Psoas muscle (tissue), 8 donors: ENCODE measurements around the gene MUC5B. TPM values are rescaled to one million over a fixed set of nuclear protein-coding genes. Genes with fewer than 3 reads are reported as not detected.

Experiments
- ATAC-seq, 4 donors: fragments of 200-7000 bp; cut with Tn5 transposase; one replicate each; pipeline ENCODE4 v1.9.1; 2020; ENCODE audit warnings: moderate library complexity in 3 of 4, mild to moderate bottlenecking in 2 of 4
- DNase-seq, 2 donors: peaks; one replicate each; pipeline ENCODE4 v3.0.0-alpha.2; 2020
- H3K27ac ChIP-seq: fragments of 200-600 bp; one replicate; pipeline ENCODE4 v1.8.0; 2022
- H3K27me3 ChIP-seq, 3 donors: fragments of 200-600 bp in 1 of 3; one replicate each; pipeline versions ENCODE4 v1.6.1 to v1.8.0; 2013 to 2022; ENCODE audit warnings: low read length in 2 of 3, mild to moderate bottlenecking in 2 of 3, moderate library complexity in 1 of 3; ENCODE audit not compliant: insufficient read depth in 3 of 3
- H3K36me3 ChIP-seq, 2 donors: fragments of 200-600 bp in 1 of 2; one replicate each; pipeline versions ENCODE4 v1.6.1 to v1.8.0; 2013 to 2022; ENCODE audit warnings: low read depth in 1 of 2, mild to moderate bottlenecking in 1 of 2, moderate library complexity in 1 of 2; ENCODE audit not compliant: insufficient read depth in 1 of 2
- H3K4me1 ChIP-seq: fragments of 200-600 bp; one replicate; pipeline ENCODE4 v1.8.0; 2022
- H3K4me3 ChIP-seq: fragments of 200-600 bp; one replicate; pipeline ENCODE4 v1.8.0; 2022; ENCODE audit warnings: mild to moderate bottlenecking
- H3K9me3 ChIP-seq: fragments of 200-600 bp; one replicate; pipeline ENCODE4 v1.8.0; 2022
- WGBS, 3 donors: extraction: QIAGEN DNeasy Blood & Tissue Kit; methylation state at CpG; one replicate each; pipeline versions ENCODE4 v1.1.6 to v1.1.7; 2013; 5-methylcytosine and 5-hydroxymethylcytosine counted together
- intact Hi-C, 2 donors: fragments of 100-400 bp; cut with DNase I; formaldehyde crosslinking; loops; one replicate each; pipeline versions ENCODE4 v1.11.0 to v1.14.2; 2022
- polyA plus RNA-seq, 3 donors: library from polyadenylated mRNA; stranded (reverse); fragments of 200-250 nt; gene quantifications; one replicate each; pipeline ENCODE4 v1.2.3, GENCODE V29; 2013
- total RNA-seq, 4 donors: library from RNA; stranded (reverse); fragmentation: NEBNext Ultra II Directional in 2 of 4; extraction: Animal tissue kit (Norgen Biotek cat#: 25700) in 2 of 4; gene quantifications; one replicate each; pipeline versions ENCODE4 v1.2.1 to v1.2.4, GENCODE V29; 2021 to 2023
- TF ChIP-seq, protein P1 (sequence below): fragments of 200-600 bp; IDR thresholded peaks from one replicate; pipeline ENCODE4 v1.8.0; 2022; ENCODE audit warnings: antibody characterized with exemption
- donor health status: healthy with polysubstance abuse.
- donor health status: DM: no; HTN: no; CAD: no; lungs with moderate emphysema.
- donor health status: Bipolar disorder and iron deficiency.
- donor health status: healthy.
- donor health status: DM: yes; HTN: yes; CAD: no.
- donor health status: DM: no; HTN: no; CAD: no.
- donor health status: DM: no; HTN: no; CAD: no.
- donor health status: DM: yes; HTN: yes; CAD: no.

MUC5B gene
- total and polyA plus RNA-seq, 7 donors: under 0.01 to 0.41 (median 0.11) TPM; not detected in 3

DNA sequence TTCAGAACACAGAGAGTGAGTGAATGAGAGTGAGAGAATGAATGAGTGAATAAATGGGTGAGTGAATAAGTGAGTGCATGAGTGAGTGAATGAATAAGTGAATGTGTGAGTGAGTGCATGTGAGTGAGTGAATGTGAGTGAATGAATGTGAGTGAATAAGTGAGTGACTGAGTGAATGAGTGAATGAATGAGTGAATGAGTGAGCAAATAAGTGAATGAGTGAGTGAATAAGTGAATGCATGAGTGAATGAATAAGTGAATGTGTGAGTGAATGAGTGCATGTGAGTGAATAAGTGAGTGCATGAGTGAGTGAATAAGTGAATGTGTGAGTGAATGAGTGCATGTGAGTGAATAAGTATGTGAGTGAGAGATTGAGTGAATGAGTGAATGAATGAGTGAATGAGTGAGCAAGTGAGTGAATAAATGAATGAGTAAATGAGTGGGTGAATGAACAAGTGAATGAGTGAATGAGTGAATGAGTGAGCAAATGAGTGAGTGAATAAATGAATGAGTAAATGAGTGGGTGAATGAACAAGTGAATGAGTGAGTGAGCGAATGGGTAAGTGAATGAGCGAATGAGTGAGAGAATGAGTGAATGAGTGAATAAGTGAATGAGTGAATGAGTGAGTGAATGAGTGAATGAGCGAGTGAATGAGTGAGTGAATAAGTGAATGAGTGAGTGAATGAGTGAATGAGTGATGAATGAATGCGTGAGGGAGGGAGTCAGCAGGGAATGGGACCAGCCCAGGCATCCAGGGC lies 21.3 kb upstream of the MUC5B start:
- ATAC-seq (no peak), DNase-seq (no peak)
- Histone ChIP-seq H3K27ac (no peak overlapping the region), H3K4me3 (no peak overlapping the region), H3K36me3 (no peaks in the 10 kb centered on the region), H3K9me3 (no peaks in the 10 kb centered on the region), H3K27me3 (peaks cover 0 to 60% (median 5%) of the 10 kb centered on the region in 3 donors), H3K4me1 (no peaks in the 10 kb centered on the region)
- intact Hi-C loops: loop anchor here (5.0 to 10.0 kb wide), 4 partner anchors 183 to 376 kb away; partner anchors contain the start of genes BRSK2 (in 1 of the 2) and DUSP8 (in 1 of the 2)
- TF ChIP-seq, protein P1, sequence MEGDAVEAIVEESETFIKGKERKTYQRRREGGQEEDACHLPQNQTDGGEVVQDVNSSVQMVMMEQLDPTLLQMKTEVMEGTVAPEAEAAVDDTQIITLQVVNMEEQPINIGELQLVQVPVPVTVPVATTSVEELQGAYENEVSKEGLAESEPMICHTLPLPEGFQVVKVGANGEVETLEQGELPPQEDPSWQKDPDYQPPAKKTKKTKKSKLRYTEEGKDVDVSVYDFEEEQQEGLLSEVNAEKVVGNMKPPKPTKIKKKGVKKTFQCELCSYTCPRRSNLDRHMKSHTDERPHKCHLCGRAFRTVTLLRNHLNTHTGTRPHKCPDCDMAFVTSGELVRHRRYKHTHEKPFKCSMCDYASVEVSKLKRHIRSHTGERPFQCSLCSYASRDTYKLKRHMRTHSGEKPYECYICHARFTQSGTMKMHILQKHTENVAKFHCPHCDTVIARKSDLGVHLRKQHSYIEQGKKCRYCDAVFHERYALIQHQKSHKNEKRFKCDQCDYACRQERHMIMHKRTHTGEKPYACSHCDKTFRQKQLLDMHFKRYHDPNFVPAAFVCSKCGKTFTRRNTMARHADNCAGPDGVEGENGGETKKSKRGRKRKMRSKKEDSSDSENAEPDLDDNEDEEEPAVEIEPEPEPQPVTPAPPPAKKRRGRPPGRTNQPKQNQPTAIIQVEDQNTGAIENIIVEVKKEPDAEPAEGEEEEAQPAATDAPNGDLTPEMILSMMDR: no peak
- 83 to 95% (median 88%) methylated on average over 4 of the region's 4 CpGs for WGBS, 3 donors

DNA sequence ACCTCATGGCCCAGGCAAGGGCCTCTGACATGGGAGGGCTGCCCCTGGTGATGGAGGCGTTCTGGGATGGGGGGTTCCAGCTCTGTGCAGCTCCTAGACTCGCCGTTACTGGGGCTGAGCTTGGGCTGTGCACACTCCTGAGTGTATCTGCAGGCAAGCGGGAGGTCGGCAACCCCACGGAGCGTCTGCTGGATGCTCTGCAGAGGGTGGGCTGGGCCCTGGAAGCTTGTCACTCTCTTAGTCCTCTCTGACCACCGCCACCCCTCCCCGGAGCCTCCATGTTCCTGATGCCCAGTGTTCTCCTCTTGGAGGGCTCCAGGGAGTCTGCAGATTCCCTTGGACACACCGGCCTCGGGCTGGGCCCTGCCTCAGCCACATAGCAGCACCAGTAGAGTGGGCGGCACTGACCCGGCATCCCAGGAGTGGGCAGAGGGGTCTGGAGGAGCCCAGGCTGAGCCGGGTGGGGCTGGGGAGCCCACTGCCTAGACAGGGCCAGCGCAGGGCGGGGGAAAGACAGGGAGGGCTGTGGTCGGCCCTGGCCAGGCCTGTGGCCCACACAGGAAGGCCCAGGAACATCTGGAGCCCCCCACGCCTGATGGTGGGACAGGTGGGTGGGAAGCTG lies 20.6 kb upstream of the MUC5B start:
- H3K27me3 ChIP-seq: peaks cover 0 to 53% (median 5%) of the 10 kb centered on the region in 3 donors
- ATAC-seq (peak; percentile 12 to 63 (median 42)), DNase-seq (peak; percentile 13 to 52)
- H3K27ac ChIP-seq: no peak overlapping the region
- WGBS, 3 donors: 36 to 42% (median 37%) methylated on average over 17 to 18 of the region's 18 CpGs
- H3K9me3 ChIP-seq: no peaks in the 10 kb centered on the region
- H3K4me3 ChIP-seq: no peak overlapping the region
- no peaks in the 10 kb centered on the region for H3K4me1 ChIP-seq
- H3K36me3 ChIP-seq: no peaks in the 10 kb centered on the region
- TF ChIP-seq, protein P1: no peak
- intact Hi-C loops: loop anchor here (5.0 to 10.0 kb wide), 4 partner anchors 183 to 375 kb away; partner anchors contain the start of genes BRSK2 (in 1 of the 2) and DUSP8 (in 1 of the 2)

DNA sequence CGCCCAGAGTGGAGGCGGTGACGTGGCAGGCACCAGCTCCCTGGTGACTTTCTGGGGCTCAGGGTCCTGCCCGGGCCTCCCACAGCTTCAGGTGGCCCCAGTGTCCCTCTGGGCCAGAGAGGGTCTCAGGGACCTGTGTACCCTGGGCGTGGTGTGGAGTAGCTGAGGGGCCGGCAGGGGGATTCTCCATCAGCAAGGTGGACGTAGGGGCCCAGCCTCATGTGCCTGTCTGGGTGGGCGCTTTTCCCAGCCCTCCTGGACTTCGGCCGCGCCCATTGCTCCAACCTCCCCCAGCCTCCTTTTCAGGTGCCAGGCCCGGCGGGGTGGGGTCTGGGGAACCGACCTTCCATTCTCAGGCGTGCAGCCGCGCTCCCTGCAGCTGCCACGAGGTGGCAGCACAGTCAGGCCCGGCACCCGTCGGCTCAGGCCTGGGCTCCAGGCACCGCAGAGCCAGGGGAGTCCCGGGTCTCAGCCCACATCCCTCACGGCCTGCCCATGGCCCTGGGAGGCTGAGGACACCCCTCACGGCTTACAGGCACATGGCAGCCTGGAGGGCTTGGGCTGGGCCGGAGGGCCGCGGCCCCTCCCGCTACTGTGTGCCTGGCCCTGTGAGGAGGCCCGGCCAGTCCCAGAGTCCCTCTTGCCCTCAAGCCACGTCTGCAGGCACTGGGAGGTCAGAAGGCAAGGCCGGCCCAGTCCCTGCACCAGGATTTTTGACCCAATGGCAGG lies 19.9 kb upstream of the MUC5B start:
- intact Hi-C loops: loop anchor here (1.0 to 10.0 kb wide), 5 partner anchors 182 to 374 kb away; partner anchors contain the start of genes BRSK2 (in 1 of the 2) and DUSP8 (in 1 of the 2)
- Histone ChIP-seq H3K9me3 (no peaks in the 10 kb centered on the region), H3K4me1 (no peaks in the 10 kb centered on the region), H3K4me3 (no peak overlapping the region), H3K27ac (no peak overlapping the region), H3K27me3 (peaks cover 0 to 47% (median 8%) of the 10 kb centered on the region in 3 donors), H3K36me3 (no peaks in the 10 kb centered on the region)
- TF ChIP-seq, protein P1: peak; percentile 85
- 19% methylated on average over 25 to 32 of the region's 32 CpGs for WGBS, 3 donors
- ATAC-seq: peak; percentile 73 to 89 (median 84)
- DNase-seq: peak; percentile 68 to 76

DNA sequence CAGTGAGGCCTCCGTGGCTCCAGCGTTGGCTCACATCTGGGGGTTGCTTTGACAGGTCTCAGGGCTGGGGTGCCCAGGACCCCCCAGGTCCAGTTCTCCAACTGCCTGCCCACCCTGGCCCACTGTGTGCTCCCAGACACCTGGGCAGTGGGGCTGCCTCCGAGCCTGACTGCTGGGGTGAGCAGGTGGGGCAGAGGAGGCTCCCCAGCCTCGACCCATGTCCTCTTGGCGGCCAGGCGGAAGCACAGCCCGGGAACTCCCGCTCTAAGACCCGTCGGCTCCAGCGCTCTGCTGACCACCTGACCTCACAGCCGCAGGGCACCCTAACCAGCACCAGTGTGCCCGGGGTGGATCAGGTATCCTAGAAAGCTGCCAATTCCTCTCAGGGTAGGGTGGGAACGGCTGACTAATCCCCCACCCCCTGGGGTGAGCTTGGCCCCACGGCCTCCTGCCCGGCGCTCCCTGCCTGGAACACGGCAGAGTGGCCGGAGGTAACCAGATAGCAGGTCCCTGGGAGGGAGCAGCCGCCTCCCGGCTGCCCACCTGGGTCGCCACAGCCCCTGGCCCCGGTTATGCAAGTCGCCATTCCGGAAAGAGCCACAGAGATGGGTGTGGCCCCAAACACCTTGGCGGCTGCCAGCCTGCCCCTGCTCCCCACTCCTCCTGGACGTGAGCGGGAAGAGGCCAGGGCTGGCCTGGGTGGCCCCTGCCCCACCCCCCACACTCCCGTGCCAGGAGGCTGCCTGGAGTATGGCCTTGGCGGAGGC lies 19.2 kb upstream of the MUC5B start:
- peak in 1 of 4 donors; percentile 4 for ATAC-seq
- Histone ChIP-seq H3K27ac (no peak overlapping the region), H3K27me3 (peaks cover 0 to 40% (median 7%) of the 10 kb centered on the region in 3 donors), H3K36me3 (no peaks in the 10 kb centered on the region), H3K4me3 (no peak overlapping the region), H3K9me3 (no peaks in the 10 kb centered on the region), H3K4me1 (no peaks in the 10 kb centered on the region)
- TF ChIP-seq, protein P1: no peak
- 44 to 59% (median 52%) methylated on average over 28 to 30 of the region's 30 CpGs for WGBS, 3 donors
- intact Hi-C loops: loop anchor here (1.0 to 10.0 kb wide), 5 partner anchors 181 to 374 kb away; partner anchors contain the start of genes BRSK2 (in 1 of the 2) and DUSP8 (in 1 of the 2)
- DNase-seq: peak; percentile 10 to 51
